ENCODE data around the gene AK8. TPM values are rescaled to one million over a fixed set of nuclear protein-coding genes. Genes with fewer than 3 reads are reported as not detected.

Gene AK8
- total and polyA plus RNA-seq, 4 donors = 0.07 to 0.26 (median 0.11) TPM

DNA sequence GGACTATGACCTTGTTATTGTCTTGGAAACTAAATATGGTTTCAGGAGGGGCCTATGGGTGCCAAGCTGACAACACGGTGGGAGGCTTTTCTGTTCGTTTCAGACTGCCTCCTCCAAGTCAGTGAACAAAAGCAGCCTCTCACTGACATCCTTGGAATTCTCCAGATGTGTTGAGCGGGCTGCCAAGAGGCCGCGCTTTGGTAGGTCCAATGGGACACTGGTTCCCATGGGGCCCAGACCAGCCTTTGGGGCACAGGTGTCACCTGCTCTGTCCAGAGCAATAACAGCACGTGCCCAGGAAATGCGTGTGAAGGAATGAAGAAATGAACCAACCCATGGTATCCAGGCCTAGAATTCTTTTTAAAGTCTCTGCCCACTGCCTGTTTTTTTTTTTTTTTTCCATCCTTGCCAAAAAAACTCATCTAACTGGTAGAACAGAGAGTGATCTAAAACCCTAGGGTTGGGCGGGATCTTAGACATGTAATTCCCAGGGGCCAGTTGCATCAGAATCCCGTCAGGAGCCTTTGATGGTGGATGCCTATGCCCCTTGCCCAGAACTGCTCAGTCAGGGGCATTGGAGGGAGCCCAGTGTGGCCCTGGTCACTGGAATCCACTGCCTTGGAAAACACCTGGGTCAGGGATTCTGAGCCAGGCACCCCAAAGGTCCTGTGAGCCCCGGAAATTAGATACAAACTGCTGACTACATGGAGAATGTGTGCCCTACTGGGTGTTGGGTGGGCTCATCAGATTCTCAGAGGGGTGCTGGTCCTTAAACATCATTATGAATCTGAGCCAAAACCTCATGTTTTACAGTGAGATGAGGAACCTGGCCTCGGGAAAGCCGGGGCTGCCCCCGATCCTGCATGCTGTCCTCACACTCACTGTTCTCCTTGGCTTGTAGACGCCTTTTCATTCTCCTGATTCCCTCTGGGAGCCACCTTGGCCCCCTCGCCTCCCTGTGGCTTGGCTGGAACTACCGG is 147.7 kb downstream of the AK8 start:
- no peak overlapping the region for H3K4me3 ChIP-seq (ENCODE audit: low read depth in 1 of 3, low read length in 3 of 3)
- no peak for TF ChIP-seq RAD21 (IDR thresholded peaks at IDR 0.05)
- TF ChIP-seq, protein P1, sequence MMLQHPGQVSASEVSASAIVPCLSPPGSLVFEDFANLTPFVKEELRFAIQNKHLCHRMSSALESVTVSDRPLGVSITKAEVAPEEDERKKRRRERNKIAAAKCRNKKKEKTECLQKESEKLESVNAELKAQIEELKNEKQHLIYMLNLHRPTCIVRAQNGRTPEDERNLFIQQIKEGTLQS (IDR thresholded peaks at IDR 0.05) = no peak
- no peak for TF ChIP-seq GABPA (IDR thresholded peaks at IDR 0.05 in 1 of 2, conservative IDR thresholded peaks at IDR 0.05 in 1 of 2)
- peaks cover 0 to 3% (median 1%) of the 10 kb centered on the region in 4 donors for H3K27me3 ChIP-seq (ENCODE audit: control insufficient read depth in 4 of 4, insufficient read depth in 4 of 4, low read length in 3 of 4)
- no peaks in the 10 kb centered on the region for H3K9me3 ChIP-seq (ENCODE audit: control insufficient read depth in 4 of 4, low read length in 3 of 4)
- no peak for DNase-seq (ENCODE audit: low spot score)
- no peaks in the 10 kb centered on the region for H3K36me3 ChIP-seq (ENCODE audit: control insufficient read depth in 4 of 4, insufficient read depth in 3 of 4, low read depth in 1 of 4, low read length in 3 of 4)
- WGBS = 85% methylated on average over 16 of the region's 16 CpGs
- no peak overlapping the region for H3K27ac ChIP-seq (ENCODE audit: low read depth in 1 of 2, low read length in 2 of 2)
- H3K4me1 ChIP-seq (ENCODE audit: control insufficient read depth in 4 of 4, insufficient read depth in 4 of 4, low read length in 3 of 4) = no peaks in the 10 kb centered on the region
- no peak overlapping the region for H3K9ac ChIP-seq (ENCODE audit: low read depth in 1 of 2, low read length in 2 of 2)

- Histone ChIP-seq H3K9me3 (ENCODE audit: control insufficient read depth in 4 of 4, low read length in 3 of 4) (no peaks in the 10 kb centered on the region), H3K27me3 (ENCODE audit: control insufficient read depth in 4 of 4, insufficient read depth in 4 of 4, low read length in 3 of 4) (peaks cover 0 to 3% (median 1%) of the 10 kb centered on the region in 4 donors), H3K27ac (ENCODE audit: low read depth in 1 of 2, low read length in 2 of 2) (no peak overlapping the region), H3K9ac (ENCODE audit: low read depth in 1 of 2, low read length in 2 of 2) (no peak overlapping the region), H3K4me3 (ENCODE audit: low read depth in 1 of 3, low read length in 3 of 3) (no peak overlapping the region), H3K36me3 (ENCODE audit: control insufficient read depth in 4 of 4, insufficient read depth in 3 of 4, low read depth in 1 of 4, low read length in 3 of 4) (no peaks in the 10 kb centered on the region), H3K4me1 (ENCODE audit: control insufficient read depth in 4 of 4, insufficient read depth in 4 of 4, low read length in 3 of 4) (no peaks in the 10 kb centered on the region)
- TF ChIP-seq NR2F2 (IDR thresholded peaks at IDR 0.05) = no peak
- no peak for TF ChIP-seq JUND (IDR thresholded peaks at IDR 0.05)
- TF ChIP-seq FOXA2 (IDR thresholded peaks at IDR 0.05) = no peak
- no peak for TF ChIP-seq FOXA1 (IDR thresholded peaks at IDR 0.05)
- TF ChIP-seq CTCF (IDR thresholded peaks at IDR 0.05; ENCODE audit: low read depth, low read length, missing input control) = no peak
- TF ChIP-seq TAF1 (conservative IDR thresholded peaks at IDR 0.05) = no peak
- no peak for TF ChIP-seq HNF4A (conservative IDR thresholded peaks at IDR 0.05)
- TF ChIP-seq, protein P2, sequence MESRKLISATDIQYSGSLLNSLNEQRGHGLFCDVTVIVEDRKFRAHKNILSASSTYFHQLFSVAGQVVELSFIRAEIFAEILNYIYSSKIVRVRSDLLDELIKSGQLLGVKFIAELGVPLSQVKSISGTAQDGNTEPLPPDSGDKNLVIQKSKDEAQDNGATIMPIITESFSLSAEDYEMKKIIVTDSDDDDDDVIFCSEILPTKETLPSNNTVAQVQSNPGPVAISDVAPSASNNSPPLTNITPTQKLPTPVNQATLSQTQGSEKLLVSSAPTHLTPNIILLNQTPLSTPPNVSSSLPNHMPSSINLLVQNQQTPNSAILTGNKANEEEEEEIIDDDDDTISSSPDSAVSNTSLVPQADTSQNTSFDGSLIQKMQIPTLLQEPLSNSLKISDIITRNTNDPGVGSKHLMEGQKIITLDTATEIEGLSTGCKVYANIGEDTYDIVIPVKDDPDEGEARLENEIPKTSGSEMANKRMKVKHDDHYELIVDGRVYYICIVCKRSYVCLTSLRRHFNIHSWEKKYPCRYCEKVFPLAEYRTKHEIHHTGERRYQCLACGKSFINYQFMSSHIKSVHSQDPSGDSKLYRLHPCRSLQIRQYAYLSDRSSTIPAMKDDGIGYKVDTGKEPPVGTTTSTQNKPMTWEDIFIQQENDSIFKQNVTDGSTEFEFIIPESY (IDR thresholded peaks at IDR 0.05) = no peak
- no peak for TF ChIP-seq RXRA (IDR thresholded peaks at IDR 0.05)
- TF ChIP-seq RAD21 (IDR thresholded peaks at IDR 0.05) = no peak
- TF ChIP-seq REST (IDR thresholded peaks at IDR 0.05) = no peak
- no peak for TF ChIP-seq GABPA (IDR thresholded peaks at IDR 0.05 in 1 of 2, conservative IDR thresholded peaks at IDR 0.05 in 1 of 2)
- TF ChIP-seq EGR1 (IDR thresholded peaks at IDR 0.05; ENCODE audit: low read depth in 2 of 2) = no peak
- TF ChIP-seq SP1 (IDR thresholded peaks at IDR 0.05) = no peak
- TF ChIP-seq, protein P3, sequence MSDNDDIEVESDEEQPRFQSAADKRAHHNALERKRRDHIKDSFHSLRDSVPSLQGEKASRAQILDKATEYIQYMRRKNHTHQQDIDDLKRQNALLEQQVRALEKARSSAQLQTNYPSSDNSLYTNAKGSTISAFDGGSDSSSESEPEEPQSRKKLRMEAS (IDR thresholded peaks at IDR 0.05) = no peak
- no peak for TF ChIP-seq YY1 (IDR thresholded peaks at IDR 0.05)
- TF ChIP-seq, protein P1 (IDR thresholded peaks at IDR 0.05) = no peak
- no peak for TF ChIP-seq HNF4G (IDR thresholded peaks at IDR 0.05)
- no peak for DNase-seq (ENCODE audit: low spot score)
- WGBS = 64% methylated on average over 5 of the region's 5 CpGs
Measured at GRCh38 chr9:132729235-132729890, 148.7 kb downstream of the AK8 start.
